ENCODE measurements around the gene CADM1. TPM values are rescaled to one million over a fixed set of nuclear protein-coding genes. Genes with fewer than 3 reads are reported as not detected.

CADM1 gene
- total RNA-seq, 1 donor: 86.5 TPM

DNA sequence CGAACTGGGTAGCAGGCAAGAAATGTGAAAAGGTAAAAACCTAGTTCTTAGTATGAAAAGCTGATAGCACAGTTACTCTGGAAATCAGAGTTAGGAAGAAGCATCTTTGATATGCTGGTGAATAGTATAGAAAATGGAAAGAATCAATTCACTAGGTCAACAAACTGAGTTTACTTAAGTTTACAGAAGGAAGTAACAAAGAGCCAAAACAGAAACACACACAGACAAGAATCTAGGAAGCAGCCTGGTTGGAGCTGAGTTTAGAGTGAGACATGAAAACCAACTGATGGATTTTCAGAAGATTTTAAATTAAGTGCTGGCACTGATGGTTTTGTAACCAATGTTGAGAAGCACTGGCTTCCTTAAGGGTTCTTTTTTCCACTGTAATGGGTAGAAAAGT, 296.3 kb downstream of the CADM1 start:
- Histone ChIP-seq H2AFZ (ENCODE audit: low read length) (no peak overlapping the region), H3K36me3 (ENCODE audit: insufficient read depth, low read length) (no peaks in the 10 kb centered on the region), H3K27me3 (ENCODE audit: insufficient read depth, low read length) (no peaks in the 10 kb centered on the region), H3K4me1 (ENCODE audit: insufficient read depth, low read length) (no peaks in the 10 kb centered on the region), H4K20me1 (ENCODE audit: insufficient read depth, low read length) (no peaks in the 10 kb centered on the region), H3K27ac (ENCODE audit: low read depth, low read length) (no peak overlapping the region), H3K79me2 (ENCODE audit: insufficient read depth, low read length) (no peaks in the 10 kb centered on the region), H3K4me3 (ENCODE audit: insufficient read depth, low read length) (no peak overlapping the region), H3K4me2 (ENCODE audit: insufficient read depth, low read length) (no peak overlapping the region), H3K9me3 (ENCODE audit: low read depth, low read length) (no peaks in the 10 kb centered on the region)
- TF ChIP-seq CTCF (IDR thresholded peaks at IDR 0.05; ENCODE audit: extremely low read depth, low read depth, low read length): no peak
- DNase-seq (ENCODE audit: insufficient read length, low spot score, missing footprints): no peak

DNA sequence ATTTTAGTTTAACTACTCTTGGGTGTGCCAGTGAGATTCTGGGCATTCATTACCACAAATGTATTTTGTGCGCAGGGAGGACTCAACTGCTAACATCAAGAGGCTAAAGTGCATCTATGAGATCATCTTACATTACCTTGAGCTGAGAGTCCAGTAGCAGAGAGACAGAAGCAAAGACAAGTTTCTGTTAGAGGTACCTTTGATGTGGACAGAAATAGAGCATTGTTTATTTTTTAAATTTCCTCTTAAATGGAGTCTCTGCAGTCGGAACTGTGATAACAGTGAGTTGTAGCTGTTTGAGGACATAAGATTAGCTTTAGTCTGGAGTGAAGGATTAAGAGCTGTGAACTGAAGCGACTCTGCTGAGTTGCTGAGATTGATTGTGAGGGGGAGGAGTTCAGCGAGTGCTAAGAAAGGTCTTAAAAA, 297.0 kb downstream of the CADM1 start:
- Histone ChIP-seq H3K4me3 (ENCODE audit: insufficient read depth, low read length) (no peak overlapping the region), H2AFZ (ENCODE audit: low read length) (no peak overlapping the region), H3K4me2 (ENCODE audit: insufficient read depth, low read length) (no peak overlapping the region), H3K79me2 (ENCODE audit: insufficient read depth, low read length) (no peaks in the 10 kb centered on the region), H3K36me3 (ENCODE audit: insufficient read depth, low read length) (no peaks in the 10 kb centered on the region), H4K20me1 (ENCODE audit: insufficient read depth, low read length) (no peaks in the 10 kb centered on the region), H3K27me3 (ENCODE audit: insufficient read depth, low read length) (no peaks in the 10 kb centered on the region), H3K4me1 (ENCODE audit: insufficient read depth, low read length) (no peaks in the 10 kb centered on the region), H3K9me3 (ENCODE audit: low read depth, low read length) (no peaks in the 10 kb centered on the region), H3K27ac (ENCODE audit: low read depth, low read length) (no peak overlapping the region)
- DNase-seq (ENCODE audit: insufficient read length, low spot score, missing footprints): no peak
- no peak for TF ChIP-seq CTCF (IDR thresholded peaks at IDR 0.05; ENCODE audit: extremely low read depth, low read depth, low read length)

GRCh38 chr11:115206365-115207022, 297.7 kb downstream of the CADM1 start:
- H3K4me2 ChIP-seq (ENCODE audit: insufficient read depth, low read length): no peak overlapping the region
- H3K27ac ChIP-seq (ENCODE audit: low read depth, low read length): no peak overlapping the region
- H3K79me2 ChIP-seq (ENCODE audit: insufficient read depth, low read length): no peaks in the 10 kb centered on the region
- H2AFZ ChIP-seq (ENCODE audit: low read length): no peak overlapping the region
- H3K9me3 ChIP-seq (ENCODE audit: low read depth, low read length): no peaks in the 10 kb centered on the region
- DNase-seq (ENCODE audit: insufficient read length, low spot score, missing footprints): no peak
- TF ChIP-seq CTCF (IDR thresholded peaks at IDR 0.05; ENCODE audit: extremely low read depth, low read depth, low read length): no peak
- no peak overlapping the region for H3K4me3 ChIP-seq (ENCODE audit: insufficient read depth, low read length)
- H3K4me1 ChIP-seq (ENCODE audit: insufficient read depth, low read length): no peaks in the 10 kb centered on the region
- no peaks in the 10 kb centered on the region for H4K20me1 ChIP-seq (ENCODE audit: insufficient read depth, low read length)
- no peaks in the 10 kb centered on the region for H3K27me3 ChIP-seq (ENCODE audit: insufficient read depth, low read length)
- H3K36me3 ChIP-seq (ENCODE audit: insufficient read depth, low read length): no peaks in the 10 kb centered on the region

DNA sequence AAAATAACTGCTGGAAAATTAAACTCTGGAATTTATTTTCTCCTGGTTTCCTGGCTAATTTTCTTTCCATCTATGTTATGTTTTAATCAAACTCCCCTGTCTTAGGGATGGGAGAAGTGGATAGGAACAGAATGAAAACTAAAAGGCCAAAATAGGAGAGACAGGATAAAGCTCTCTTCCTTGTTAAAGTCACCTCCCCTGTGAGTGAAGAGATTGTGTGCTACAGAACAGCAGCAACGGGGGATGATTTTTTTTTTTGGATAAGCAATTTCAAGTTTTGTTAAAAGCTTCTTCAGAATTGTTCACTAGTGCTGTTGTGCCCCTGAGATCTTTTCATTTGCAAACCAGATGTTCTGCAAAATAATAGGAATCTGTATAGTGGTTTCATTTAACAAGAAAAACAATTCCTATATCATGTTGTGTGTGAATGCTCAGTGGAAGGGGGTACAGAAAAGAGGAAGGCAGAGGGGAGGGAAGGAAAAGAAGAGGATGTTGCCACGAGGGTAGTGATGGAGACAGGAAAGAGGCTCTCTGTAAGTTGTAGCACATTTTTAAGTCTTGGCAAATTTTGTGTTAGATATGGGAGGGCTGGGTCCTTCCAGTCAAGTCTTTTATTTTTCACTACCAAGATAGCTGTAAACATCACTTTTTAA, 301.2 kb downstream of the CADM1 start:
- Histone ChIP-seq H3K9me3 (ENCODE audit: low read depth, low read length) (no peaks in the 10 kb centered on the region), H3K27ac (ENCODE audit: low read depth, low read length) (no peak overlapping the region), H3K4me1 (ENCODE audit: insufficient read depth, low read length) (no peaks in the 10 kb centered on the region), H3K4me2 (ENCODE audit: insufficient read depth, low read length) (no peak overlapping the region), H3K27me3 (ENCODE audit: insufficient read depth, low read length) (no peaks in the 10 kb centered on the region), H2AFZ (ENCODE audit: low read length) (no peak overlapping the region), H3K79me2 (ENCODE audit: insufficient read depth, low read length) (no peaks in the 10 kb centered on the region), H3K4me3 (ENCODE audit: insufficient read depth, low read length) (no peak overlapping the region), H3K36me3 (ENCODE audit: insufficient read depth, low read length) (no peaks in the 10 kb centered on the region), H4K20me1 (ENCODE audit: insufficient read depth, low read length) (no peaks in the 10 kb centered on the region)
- no peak for DNase-seq (ENCODE audit: insufficient read length, low spot score, missing footprints)
- no peak for TF ChIP-seq CTCF (IDR thresholded peaks at IDR 0.05; ENCODE audit: extremely low read depth, low read depth, low read length)

Data from osteoblast (primary cell).